ENCODE results near the gene PRUNE1. TPM values are rescaled to one million over a fixed set of nuclear protein-coding genes. Genes with fewer than 3 reads are reported as not detected.

PRUNE1 gene
- total RNA-seq, 4 donors from 2014 or later = 24.0 to 35.6 (median 29.1) TPM

GRCh38 chr1:151050051-151050688 is 41.9 kb downstream of the PRUNE1 start:
- Histone ChIP-seq H3K27ac (peak overlapping the region in 2 of 4 donors; percentile 10 to 29), H3K4me1 (peaks cover 6 to 17% of the 10 kb centered on the region in 2 donors), H3K27me3 (no peaks in the 10 kb centered on the region), H3K9me3 (no peaks in the 10 kb centered on the region), H3K36me3 (peaks cover 4 to 38% of the 10 kb centered on the region in 2 donors), H3K4me3 (no peak overlapping the region)
- TF ChIP-seq CTCF (IDR thresholded peaks at IDR 0.05 in 4 of 5, conservative IDR thresholded peaks at IDR 0.05 in 1 of 5) (no peak), POLR2A (IDR thresholded peaks at IDR 0.05) (no peak)
- intact Hi-C loops (cut with DNase I; ENCODE audit: low total_unique reads) (no loop called here), in situ Hi-C loops (cut with MboI; ENCODE audit: low sequenced_read_pairs in 4 of 4) (no loop called here)
- ATAC-seq = no peak
- no peak for DNase-seq

GRCh38 chr1:151051356-151052009 is 43.2 kb downstream of the PRUNE1 start:
- H3K4me1 ChIP-seq = peaks cover 13 to 24% of the 10 kb centered on the region in 2 donors

GRCh38 chr1:151054971-151055547 is 46.8 kb downstream of the PRUNE1 start:
- peaks cover 6 to 49% of the 10 kb centered on the region in 2 donors for H3K36me3 ChIP-seq
- in situ Hi-C loops (cut with MboI; ENCODE audit: low sequenced_read_pairs in 4 of 4) (no loop called here), intact Hi-C loops (cut with DNase I; ENCODE audit: low total_unique reads) (loop anchor here (5.0 kb wide), 1 partner anchor 48 kb away; the partner anchor contains the start of genes MINDY1 and PRUNE1)
- no peak for DNase-seq
- peaks cover 28 to 31% of the 10 kb centered on the region in 2 donors for H3K4me1 ChIP-seq
- peak overlapping the region; percentile 90 to 98 (median 94) for H3K27ac ChIP-seq
- no peak overlapping the region for H3K4me3 ChIP-seq
- H3K9me3 ChIP-seq = no peaks in the 10 kb centered on the region
- TF ChIP-seq CTCF (IDR thresholded peaks at IDR 0.05 in 4 of 5, conservative IDR thresholded peaks at IDR 0.05 in 1 of 5) (no peak), POLR2A (IDR thresholded peaks at IDR 0.05) (no peak)
- no peaks in the 10 kb centered on the region for H3K27me3 ChIP-seq
- no peak for ATAC-seq

More at GRCh38 chr1:151051356-151052009, 43.2 kb downstream of the PRUNE1 start:
- in situ Hi-C loops (cut with MboI; ENCODE audit: low sequenced_read_pairs in 4 of 4) = no loop called here
- intact Hi-C loops (cut with DNase I; ENCODE audit: low total_unique reads) = no loop called here
- DNase-seq = no peak
- Histone ChIP-seq H3K27ac (no peak overlapping the region), H3K9me3 (no peaks in the 10 kb centered on the region), H3K27me3 (no peaks in the 10 kb centered on the region), H3K36me3 (peaks cover 6 to 49% of the 10 kb centered on the region in 2 donors), H3K4me3 (no peak overlapping the region)
- TF ChIP-seq CTCF (IDR thresholded peaks at IDR 0.05 in 4 of 5, conservative IDR thresholded peaks at IDR 0.05 in 1 of 5) (no peak), POLR2A (IDR thresholded peaks at IDR 0.05) (no peak)
- ATAC-seq = no peak

GRCh38 chr1:151055581-151055980 is 47.3 kb downstream of the PRUNE1 start:
- Histone ChIP-seq H3K27me3 (no peaks in the 10 kb centered on the region), H3K4me3 (no peak overlapping the region), H3K27ac (peak overlapping the region; percentile 90 to 98 (median 94)), H3K4me1 (peaks cover 28 to 35% of the 10 kb centered on the region in 2 donors), H3K9me3 (no peaks in the 10 kb centered on the region), H3K36me3 (peaks cover 6 to 49% of the 10 kb centered on the region in 2 donors)
- intact Hi-C loops (cut with DNase I; ENCODE audit: low total_unique reads) = loop anchor here (5.0 kb wide), 1 partner anchor 48 kb away; the partner anchor contains the start of genes MINDY1 and PRUNE1
- TF ChIP-seq CTCF (IDR thresholded peaks at IDR 0.05 in 4 of 5, conservative IDR thresholded peaks at IDR 0.05 in 1 of 5) (no peak), POLR2A (IDR thresholded peaks at IDR 0.05) (no peak)
- ATAC-seq (no peak), DNase-seq (no peak)
- in situ Hi-C loops (cut with MboI; ENCODE audit: low sequenced_read_pairs in 4 of 4) = no loop called here

Data from gastrocnemius medialis (tissue), 4 donors.